Karpas-422 (cell line): Measurements from ENCODE around the gene LEF1. TPM values are rescaled to one million over a fixed set of nuclear protein-coding genes. Genes with fewer than 3 reads are reported as not detected.

Experiments
- DNase-seq: peaks from one replicate; pipeline ENCODE4 v3.0.0-alpha.2; 2015
- H2AFZ ChIP-seq: fragments of 200-600 bp; sonication (generic); 2 replicates; pipeline ENCODE4 v1.6.1; 2014; ENCODE audit warnings: antibody characterized with exemption, low read length, mixed read lengths
- H3K27ac ChIP-seq: fragments of 200-600 bp; sonication (generic); 2 replicates; pipeline ENCODE4 v1.5.1; 2014; ENCODE audit warnings: mild to moderate bottlenecking, low read length, moderate library complexity
- H3K27me3 ChIP-seq: fragments of 200-600 bp; sonication (generic); 2 replicates; pipeline ENCODE4 v1.6.1; 2014; ENCODE audit warnings: low read length, mixed read lengths
- H3K36me3 ChIP-seq: fragments of 200-600 bp; sonication (generic); 2 replicates; pipeline ENCODE4 v1.6.1; 2014; ENCODE audit warnings: low read length, mixed read lengths; ENCODE audit not compliant: insufficient read depth
- H3K4me1 ChIP-seq: fragments of 200-600 bp; sonication (generic); 2 replicates; pipeline ENCODE4 v1.6.1; 2014; ENCODE audit warnings: mild to moderate bottlenecking, low read length, mixed read lengths
- H3K4me2 ChIP-seq: fragments of 200-600 bp; sonication (generic); 2 replicates; pipeline ENCODE4 v1.6.1; 2014; ENCODE audit warnings: low read length, low read depth, mild to moderate bottlenecking; ENCODE audit not compliant: poor library complexity, severe bottlenecking
- H3K4me3 ChIP-seq: fragments of 200-600 bp; sonication (generic); 2 replicates; pipeline ENCODE4 v1.5.1; 2014; ENCODE audit warnings: mild to moderate bottlenecking, antibody characterized with exemption, low read length, mixed read lengths
- H3K79me2 ChIP-seq: fragments of 200-600 bp; sonication (generic); 2 replicates; pipeline ENCODE4 v1.6.1; 2014; ENCODE audit warnings: mild to moderate bottlenecking, low read length, mixed read lengths
- H3K9ac ChIP-seq: fragments of 200-600 bp; sonication (generic); 2 replicates; pipeline ENCODE4 v1.6.0; 2014; ENCODE audit warnings: low read length
- H3K9me2 ChIP-seq: fragments of 200-600 bp; sonication (generic), shearing (Covaris generic); replicated peaks from 2 replicates; pipeline ENCODE4 v1.6.0; 2014; ENCODE audit warnings: mild to moderate bottlenecking, low read length, moderate library complexity; ENCODE audit not compliant: insufficient read depth
- H3K9me3 ChIP-seq: fragments of 300-700, 200-600 bp; sonication (generic); 2 replicates; pipeline ENCODE4 v1.6.1; 2014; ENCODE audit warnings: low read length, mixed read lengths
- H4K20me1 ChIP-seq: fragments of 200-600 bp; sonication (generic); 2 replicates; pipeline ENCODE4 v1.6.1; 2014; ENCODE audit warnings: mild to moderate bottlenecking, antibody characterized with exemption, low read length, low read depth; ENCODE audit not compliant: insufficient read depth
- total RNA-seq: library from RNA; depleted of rRNA; stranded (reverse); fragments of >200 nt; shearing (Covaris generic); gene quantifications from 2 replicates; pipeline ENCODE4 v1.2.3, GENCODE V29; 2014; ENCODE audit warnings: low replicate concordance

LEF1 gene
- total RNA-seq, 1 experiment from 2014 or later, result not detected

DNA sequence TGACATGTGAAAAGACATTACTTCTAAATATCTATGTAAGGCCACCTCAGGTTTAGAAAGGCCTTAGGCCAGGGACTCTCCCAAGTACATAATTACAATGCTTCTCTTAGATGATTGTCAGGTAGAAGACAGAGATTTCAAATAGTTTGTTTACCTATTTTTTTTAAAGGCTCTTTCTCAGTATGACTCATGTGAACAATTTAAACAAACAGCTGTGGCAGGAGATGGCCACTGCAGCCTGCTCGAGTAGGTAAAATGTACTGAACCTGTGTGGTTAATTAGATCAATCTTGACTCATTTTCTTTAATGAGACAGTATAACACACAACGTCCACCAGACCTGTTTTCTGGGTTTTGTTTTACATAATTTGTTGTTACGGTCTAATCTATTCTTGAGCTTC lies 50.2 kb downstream of the LEF1 start:
- H3K79me2 ChIP-seq, result no peaks in the 10 kb centered on the region
- H3K4me2 ChIP-seq, result no peak overlapping the region
- H3K9ac ChIP-seq, result no peak overlapping the region
- no peak overlapping the region for H3K27ac ChIP-seq
- H3K9me2 ChIP-seq, result no peaks in the 10 kb centered on the region
- no peaks in the 10 kb centered on the region for H4K20me1 ChIP-seq
- no peaks in the 10 kb centered on the region for H3K4me1 ChIP-seq
- H3K9me3 ChIP-seq, result no peaks in the 10 kb centered on the region
- H3K27me3 ChIP-seq, result no peaks in the 10 kb centered on the region
- H3K4me3 ChIP-seq, result no peak overlapping the region
- H3K36me3 ChIP-seq, result no peaks in the 10 kb centered on the region
- no peak overlapping the region for H2AFZ ChIP-seq
- no peak for DNase-seq

GRCh38 chr4:108117418-108118182 lies 51.1 kb downstream of the LEF1 start:
- Histone ChIP-seq H3K9ac (no peak overlapping the region), H3K79me2 (no peaks in the 10 kb centered on the region), H4K20me1 (no peaks in the 10 kb centered on the region), H3K4me2 (no peak overlapping the region), H3K27ac (no peak overlapping the region), H3K4me3 (no peak overlapping the region), H3K9me3 (no peaks in the 10 kb centered on the region), H3K36me3 (no peaks in the 10 kb centered on the region), H3K4me1 (no peaks in the 10 kb centered on the region), H3K27me3 (no peaks in the 10 kb centered on the region), H3K9me2 (no peaks in the 10 kb centered on the region), H2AFZ (no peak overlapping the region)
- DNase-seq, result no peak

DNA sequence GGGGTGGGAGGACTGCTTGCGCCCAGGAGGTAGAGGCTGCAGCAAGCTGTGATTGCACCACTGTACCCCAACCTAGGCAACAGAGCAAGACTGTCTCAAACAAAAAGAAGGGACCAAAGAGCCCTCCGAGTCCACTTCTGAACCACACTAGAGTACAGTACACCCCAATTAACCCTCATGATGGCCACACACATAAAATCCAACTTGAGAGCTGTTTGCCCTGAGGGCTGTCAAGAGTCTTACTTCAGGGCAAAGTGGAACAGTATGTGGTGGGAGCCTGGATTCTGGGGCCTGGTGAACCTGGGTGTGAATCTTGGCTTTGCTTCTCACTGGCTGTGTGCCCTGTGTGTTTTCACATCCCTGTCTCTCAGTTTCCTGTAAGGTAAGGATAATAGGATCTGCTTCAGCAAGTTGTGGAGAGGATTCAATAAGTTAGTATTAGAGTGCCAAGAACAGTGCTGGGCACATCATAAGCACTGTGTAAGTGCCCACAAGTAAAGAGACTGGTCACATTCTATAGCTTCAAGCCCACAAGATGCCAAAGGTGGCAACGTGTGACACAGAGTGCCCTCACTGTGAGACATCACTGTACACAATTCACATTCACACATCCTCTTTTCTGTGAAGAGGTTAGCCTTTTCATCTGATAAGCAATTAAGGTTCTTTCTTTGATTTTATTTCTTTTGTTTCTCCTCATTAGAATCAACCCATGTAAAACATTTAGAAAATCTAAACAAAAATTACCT lies 52.1 kb downstream of the LEF1 start:
- no peak overlapping the region for H3K27ac ChIP-seq
- H3K9ac ChIP-seq, result no peak overlapping the region
- H3K36me3 ChIP-seq, result no peaks in the 10 kb centered on the region
- H2AFZ ChIP-seq, result no peak overlapping the region
- no peaks in the 10 kb centered on the region for H3K4me1 ChIP-seq
- DNase-seq, result no peak
- no peak overlapping the region for H3K4me2 ChIP-seq
- no peaks in the 10 kb centered on the region for H4K20me1 ChIP-seq
- no peaks in the 10 kb centered on the region for H3K9me3 ChIP-seq
- no peaks in the 10 kb centered on the region for H3K9me2 ChIP-seq
- H3K4me3 ChIP-seq, result no peak overlapping the region
- no peaks in the 10 kb centered on the region for H3K27me3 ChIP-seq
- no peaks in the 10 kb centered on the region for H3K79me2 ChIP-seq

- Histone ChIP-seq H3K4me2 (no peak overlapping the region), H3K9me2 (no peaks in the 10 kb centered on the region), H3K9ac (no peak overlapping the region), H3K9me3 (no peaks in the 10 kb centered on the region), H3K4me1 (no peaks in the 10 kb centered on the region), H3K79me2 (no peaks in the 10 kb centered on the region), H3K27me3 (no peaks in the 10 kb centered on the region), H3K36me3 (no peaks in the 10 kb centered on the region), H3K4me3 (no peak overlapping the region), H4K20me1 (no peaks in the 10 kb centered on the region), H2AFZ (no peak overlapping the region), H3K27ac (no peak overlapping the region)
- no peak for DNase-seq
These were observed 53.6 kb downstream of the LEF1 start for GRCh38 chr4:108115168-108115526.

DNA sequence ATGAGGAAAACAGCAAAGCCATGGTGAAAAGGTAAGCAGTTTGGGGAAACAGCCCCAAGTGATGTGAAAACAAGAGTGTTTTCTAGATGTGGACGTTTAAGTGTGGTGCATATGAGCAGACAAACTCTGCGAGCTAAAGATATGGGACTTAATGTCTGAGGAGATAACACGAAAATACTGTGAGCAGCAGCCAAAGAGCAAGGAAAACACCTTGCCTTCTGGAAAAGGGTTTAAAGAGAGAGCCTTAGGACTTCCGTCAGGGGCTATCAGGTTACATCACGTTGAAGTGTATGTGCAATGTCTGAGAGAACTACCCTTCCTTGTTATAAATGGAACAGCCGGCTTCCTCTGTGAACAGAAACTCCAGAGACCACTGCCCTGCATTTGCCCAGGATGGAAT lies 54.2 kb downstream of the LEF1 start:
- no peaks in the 10 kb centered on the region for H3K9me3 ChIP-seq
- H3K27me3 ChIP-seq, result no peaks in the 10 kb centered on the region
- no peak overlapping the region for H3K4me2 ChIP-seq
- H3K79me2 ChIP-seq, result no peaks in the 10 kb centered on the region
- H3K9me2 ChIP-seq, result no peaks in the 10 kb centered on the region
- no peaks in the 10 kb centered on the region for H3K4me1 ChIP-seq
- no peak overlapping the region for H3K9ac ChIP-seq
- DNase-seq, result no peak
- no peaks in the 10 kb centered on the region for H3K36me3 ChIP-seq
- no peak overlapping the region for H3K4me3 ChIP-seq
- H2AFZ ChIP-seq, result no peak overlapping the region
- H3K27ac ChIP-seq, result no peak overlapping the region
- no peaks in the 10 kb centered on the region for H4K20me1 ChIP-seq

DNA sequence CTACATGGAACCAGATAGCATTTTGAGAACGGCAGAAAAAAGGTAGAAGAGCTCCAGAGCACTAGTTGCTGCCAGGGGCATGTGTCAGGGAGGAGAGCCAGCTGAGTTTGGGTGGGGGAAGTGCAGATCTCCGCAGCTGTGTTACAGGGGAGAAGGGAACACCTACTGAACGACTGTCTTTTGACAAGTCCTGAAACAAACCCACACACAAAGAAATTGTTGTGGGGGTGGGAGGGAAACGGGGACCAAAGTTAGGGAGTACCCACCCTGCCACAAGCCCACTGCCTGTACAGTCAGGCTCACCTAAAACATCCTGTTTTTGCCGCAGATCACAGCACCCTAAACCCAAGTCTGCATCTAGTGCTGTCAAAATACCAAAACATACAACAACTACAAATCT lies 55.5 kb downstream of the LEF1 start:
- no peak overlapping the region for H2AFZ ChIP-seq
- H3K79me2 ChIP-seq, result no peaks in the 10 kb centered on the region
- H3K27me3 ChIP-seq, result no peaks in the 10 kb centered on the region
- no peaks in the 10 kb centered on the region for H4K20me1 ChIP-seq
- no peak overlapping the region for H3K4me3 ChIP-seq
- H3K4me2 ChIP-seq, result no peak overlapping the region
- no peak for DNase-seq
- no peaks in the 10 kb centered on the region for H3K4me1 ChIP-seq
- no peak overlapping the region for H3K9ac ChIP-seq
- no peak overlapping the region for H3K27ac ChIP-seq
- H3K9me3 ChIP-seq, result no peaks in the 10 kb centered on the region
- H3K9me2 ChIP-seq, result no peaks in the 10 kb centered on the region
- no peaks in the 10 kb centered on the region for H3K36me3 ChIP-seq

- Histone ChIP-seq H3K9me2 (no peaks in the 10 kb centered on the region), H3K27ac (no peak overlapping the region), H3K4me2 (no peak overlapping the region), H4K20me1 (no peaks in the 10 kb centered on the region), H3K36me3 (no peaks in the 10 kb centered on the region), H3K79me2 (no peaks in the 10 kb centered on the region), H3K27me3 (no peaks in the 10 kb centered on the region), H3K4me1 (no peaks in the 10 kb centered on the region), H3K9me3 (no peaks in the 10 kb centered on the region), H2AFZ (no peak overlapping the region), H3K9ac (no peak overlapping the region), H3K4me3 (no peak overlapping the region)
- DNase-seq, result no peak
These were observed 57.0 kb downstream of the LEF1 start for GRCh38 chr4:108111781-108112180.

- no peaks in the 10 kb centered on the region for H3K4me1 ChIP-seq
- H2AFZ ChIP-seq, result no peak overlapping the region
These were observed 58.3 kb downstream of the LEF1 start for GRCh38 chr4:108110450-108110849.

More at GRCh38 chr4:108110450-108110849, 58.3 kb downstream of the LEF1 start:
- Histone ChIP-seq H3K4me2 (no peak overlapping the region), H3K9ac (no peak overlapping the region), H3K9me2 (no peaks in the 10 kb centered on the region), H3K9me3 (no peaks in the 10 kb centered on the region), H3K27me3 (no peaks in the 10 kb centered on the region), H3K36me3 (no peaks in the 10 kb centered on the region), H3K4me3 (no peak overlapping the region), H3K79me2 (no peaks in the 10 kb centered on the region), H4K20me1 (no peaks in the 10 kb centered on the region), H3K27ac (no peak overlapping the region)
- DNase-seq, result no peak
